Measurements from ENCODE around the gene MATN4. TPM values are rescaled to one million over a fixed set of nuclear protein-coding genes. Genes with fewer than 3 reads are reported as not detected.

The MATN4 gene
- total RNA-seq, 1 donor from 2014 or later, result 2.0 TPM

DNA sequence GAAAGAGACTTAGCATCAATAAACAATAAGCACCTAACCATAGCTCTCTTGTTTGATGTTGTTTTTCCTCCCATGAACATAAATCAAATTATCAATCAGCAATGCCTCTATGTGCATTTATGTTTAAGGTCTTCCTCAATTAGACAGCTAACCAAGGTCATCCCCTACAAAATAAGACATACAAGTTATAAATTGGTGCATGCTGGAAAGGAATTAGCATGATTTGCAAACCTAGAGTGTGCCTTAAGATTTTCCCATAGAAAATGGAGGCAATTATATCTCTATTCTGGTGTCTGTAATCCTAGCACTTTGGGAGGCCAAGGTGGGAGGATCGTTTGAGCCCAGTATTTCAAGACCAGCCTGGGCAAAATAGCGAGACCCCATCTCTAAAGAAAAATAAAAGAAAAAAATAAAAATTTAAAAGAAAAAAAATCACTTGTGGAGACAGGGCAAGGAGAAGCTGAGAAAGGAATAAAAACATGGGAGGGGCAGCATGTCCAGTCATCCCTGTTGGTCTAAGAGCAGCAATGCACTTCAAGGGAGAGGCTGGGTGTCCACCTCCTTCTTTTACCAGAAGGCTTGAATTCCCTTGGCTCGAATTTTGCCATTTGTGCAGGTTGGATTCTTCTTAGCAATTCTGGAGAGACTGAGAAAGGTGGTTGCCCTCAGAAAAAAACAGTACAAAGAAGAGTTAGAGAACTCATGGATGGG, 44.4 kb downstream of the MATN4 start:
- Mint-ChIP-seq H3K36me3 (ENCODE audit: low read depth) (no peaks in the 10 kb centered on the region), H3K4me3 (no peak overlapping the region), H3K4me1 (ENCODE audit: low read depth) (no peaks in the 10 kb centered on the region), H3K9me3 (no peaks in the 10 kb centered on the region), H3K27me3 (ENCODE audit: insufficient read depth) (peaks cover 32% of the 10 kb centered on the region), H3K27ac (no peak overlapping the region)
- DNase-seq (ENCODE audit: low spot score), result no peak
- intact Hi-C loops (cut with micrococcal nuclease), result no loop called here

- DNase-seq (ENCODE audit: low spot score), result no peak
- Mint-ChIP-seq H3K27me3 (ENCODE audit: insufficient read depth) (peaks cover 15% of the 10 kb centered on the region), H3K4me1 (ENCODE audit: low read depth) (peaks cover 10% of the 10 kb centered on the region), H3K36me3 (ENCODE audit: low read depth) (no peaks in the 10 kb centered on the region), H3K9me3 (no peaks in the 10 kb centered on the region), H3K4me3 (no peak overlapping the region), H3K27ac (no peak overlapping the region)
- intact Hi-C loops (cut with micrococcal nuclease), result no loop called here
These were observed 49.4 kb downstream of the MATN4 start for GRCh38 chr20:45258664-45259063.

DNA sequence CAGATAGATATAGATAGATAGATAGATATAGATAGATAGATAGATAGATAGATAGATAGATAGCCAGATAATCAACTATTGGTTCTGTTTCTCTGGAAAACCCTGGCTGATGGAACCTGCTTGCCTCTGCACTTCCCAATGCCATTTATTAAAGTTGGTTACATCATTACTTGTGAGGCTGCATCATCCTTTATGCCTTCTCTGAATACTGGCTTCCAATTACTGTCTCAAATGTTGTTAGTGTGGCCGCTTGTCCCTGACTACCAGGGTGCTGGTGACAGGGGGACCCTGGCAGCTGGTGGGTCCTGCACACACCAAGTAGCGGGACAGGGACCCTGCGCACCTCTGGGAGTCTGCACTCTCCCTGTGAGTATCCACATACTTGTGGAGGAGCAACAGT, 49.8 kb downstream of the MATN4 start:
- peaks cover 11% of the 10 kb centered on the region for H3K27me3 Mint-ChIP-seq (ENCODE audit: insufficient read depth)
- H3K4me3 Mint-ChIP-seq, result no peak overlapping the region
- intact Hi-C loops (cut with micrococcal nuclease), result no loop called here

GRCh38 chr20:45257711-45258110, 50.4 kb downstream of the MATN4 start:
- H3K4me1 Mint-ChIP-seq (ENCODE audit: low read depth), result peaks cover 11% of the 10 kb centered on the region
- intact Hi-C loops (cut with micrococcal nuclease), result no loop called here
- no peak for DNase-seq (ENCODE audit: low spot score)
- no peaks in the 10 kb centered on the region for H3K36me3 Mint-ChIP-seq (ENCODE audit: low read depth)
- no peaks in the 10 kb centered on the region for H3K9me3 Mint-ChIP-seq
- H3K27ac Mint-ChIP-seq, result no peak overlapping the region
- H3K27me3 Mint-ChIP-seq (ENCODE audit: insufficient read depth), result peaks cover 11% of the 10 kb centered on the region
- no peak overlapping the region for H3K4me3 Mint-ChIP-seq

More for the DNA sequence above, 49.8 kb downstream of the MATN4 start:
- DNase-seq (ENCODE audit: low spot score), result no peak
- H3K36me3 Mint-ChIP-seq (ENCODE audit: low read depth), result no peaks in the 10 kb centered on the region
- no peak overlapping the region for H3K27ac Mint-ChIP-seq
- H3K4me1 Mint-ChIP-seq (ENCODE audit: low read depth), result peaks cover 11% of the 10 kb centered on the region
- H3K9me3 Mint-ChIP-seq, result no peaks in the 10 kb centered on the region

DNA sequence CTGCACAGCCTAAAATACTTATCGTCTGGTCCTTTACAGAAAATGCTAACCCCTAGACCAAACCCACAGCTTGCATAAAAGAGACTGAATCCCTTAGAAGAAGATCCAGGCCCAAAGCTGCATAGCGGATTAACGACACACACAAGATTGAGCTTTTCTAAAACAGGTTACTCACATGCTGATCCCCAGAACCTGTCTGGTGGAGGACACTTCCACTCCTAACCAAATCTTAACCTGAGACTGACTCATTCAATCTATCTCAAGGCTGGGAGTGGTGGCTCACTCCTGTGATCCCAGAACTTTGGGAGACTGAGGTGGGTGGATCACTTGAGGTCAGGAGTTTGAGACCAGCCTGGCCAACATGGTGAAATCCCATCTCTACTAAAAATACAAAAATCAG, 50.9 kb downstream of the MATN4 start:
- Mint-ChIP-seq H3K36me3 (ENCODE audit: low read depth) (no peaks in the 10 kb centered on the region), H3K9me3 (no peaks in the 10 kb centered on the region), H3K27ac (no peak overlapping the region), H3K4me1 (ENCODE audit: low read depth) (peaks cover 11% of the 10 kb centered on the region), H3K4me3 (no peak overlapping the region), H3K27me3 (ENCODE audit: insufficient read depth) (peaks cover 10% of the 10 kb centered on the region)
- intact Hi-C loops (cut with micrococcal nuclease), result no loop called here
- DNase-seq (ENCODE audit: low spot score), result no peak

DNA sequence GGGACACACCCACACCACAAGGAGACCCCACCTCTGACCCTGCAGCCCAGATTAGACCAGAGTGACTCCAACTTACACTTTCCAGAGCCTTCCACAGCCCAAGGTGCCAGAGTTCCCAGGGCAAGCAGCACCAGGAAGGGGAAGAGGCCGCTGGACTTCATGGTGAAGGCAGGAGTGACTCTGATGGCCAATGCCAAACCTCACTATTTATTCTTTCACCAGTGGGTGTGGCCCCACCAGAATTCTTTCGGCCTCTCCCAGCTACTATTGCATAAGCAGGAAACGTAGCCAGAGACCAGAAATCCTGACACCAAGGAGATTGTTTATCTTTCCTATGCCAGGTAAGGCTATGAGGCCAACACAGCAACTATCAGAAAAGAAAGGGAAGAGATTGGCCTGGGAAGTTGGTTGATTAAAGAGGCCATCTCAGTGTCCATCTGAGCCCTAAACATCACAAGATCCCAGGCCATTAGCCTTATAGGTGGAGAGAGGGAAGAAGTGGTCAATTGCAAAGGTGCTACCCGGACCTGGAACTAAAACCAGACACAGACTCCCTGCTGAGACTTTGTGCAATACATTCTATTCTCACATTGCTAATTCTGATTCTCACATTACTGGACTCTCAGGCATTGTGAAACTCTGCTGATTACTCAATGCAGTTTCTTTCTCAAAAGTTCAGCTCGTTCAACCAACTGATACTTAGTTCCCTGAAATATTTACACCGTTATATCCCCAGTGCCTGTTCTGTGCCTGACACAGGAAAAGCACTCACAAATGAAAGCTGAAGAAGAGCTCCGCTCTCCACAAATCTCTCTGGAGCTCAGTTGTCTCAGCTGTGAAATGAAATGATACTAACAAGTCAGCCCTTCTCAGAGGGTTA, 53.5 kb downstream of the MATN4 start, which contains the start of gene SLPI:
Gene SLPI, minus strand, starts transcription at position 182 of the 880 bp plus-strand sequence. Its CDS starts 21 bp downstream, at position 161.
- DNase-seq (ENCODE audit: low spot score), result no peak
- Mint-ChIP-seq H3K4me3 (no peak within 1 kb of the TSS), H3K27me3 (ENCODE audit: insufficient read depth) (peaks cover 10% of the 10 kb centered on the region), H3K4me1 (ENCODE audit: low read depth) (peaks cover 11% of the 10 kb centered on the region), H3K36me3 (ENCODE audit: low read depth) (no peaks in the 10 kb centered on the region), H3K9me3 (no peaks in the 10 kb centered on the region), H3K27ac (no peak within 1 kb of the TSS)
- intact Hi-C loops (cut with micrococcal nuclease), result no loop called here

GRCh38 chr20:45253261-45253660, 54.8 kb downstream of the MATN4 start:
- intact Hi-C loops (cut with micrococcal nuclease), result no loop called here
- Mint-ChIP-seq H3K4me3 (no peak overlapping the region), H3K4me1 (ENCODE audit: low read depth) (peaks cover 11% of the 10 kb centered on the region), H3K9me3 (no peaks in the 10 kb centered on the region), H3K27ac (no peak overlapping the region), H3K36me3 (ENCODE audit: low read depth) (no peaks in the 10 kb centered on the region), H3K27me3 (ENCODE audit: insufficient read depth) (peaks cover 18% of the 10 kb centered on the region)
- no peak for DNase-seq (ENCODE audit: low spot score)

- DNase-seq (ENCODE audit: low spot score), result no peak
- intact Hi-C loops (cut with micrococcal nuclease), result no loop called here
- no peaks in the 10 kb centered on the region for H3K9me3 Mint-ChIP-seq
- peaks cover 21% of the 10 kb centered on the region for H3K27me3 Mint-ChIP-seq (ENCODE audit: insufficient read depth)
- no peak overlapping the region for H3K27ac Mint-ChIP-seq
- no peak overlapping the region for H3K4me3 Mint-ChIP-seq
- H3K4me1 Mint-ChIP-seq (ENCODE audit: low read depth), result peaks cover 11% of the 10 kb centered on the region
- H3K36me3 Mint-ChIP-seq (ENCODE audit: low read depth), result no peaks in the 10 kb centered on the region
These were observed 56.1 kb downstream of the MATN4 start for GRCh38 chr20:45251884-45252560.

DNA sequence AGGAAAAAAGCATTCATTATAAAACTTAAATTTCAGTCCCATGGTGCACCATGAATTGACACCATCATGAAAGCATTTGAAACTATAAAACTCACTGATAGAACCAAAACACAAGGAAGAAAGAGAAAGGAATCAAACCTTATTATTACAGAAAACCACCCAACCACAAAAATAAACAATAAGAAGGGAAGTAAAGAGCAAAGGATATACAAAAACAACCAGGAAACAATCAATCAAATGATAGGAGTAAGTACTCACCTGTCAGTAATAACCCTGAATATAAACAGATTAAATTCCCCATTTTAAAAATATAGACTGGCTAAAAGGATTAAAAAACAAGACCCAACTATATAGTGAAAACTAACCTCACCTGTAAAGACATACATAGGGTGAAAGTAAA, 59.5 kb downstream of the MATN4 start:
- Mint-ChIP-seq H3K9me3 (no peaks in the 10 kb centered on the region), H3K4me3 (no peak overlapping the region), H3K36me3 (ENCODE audit: low read depth) (no peaks in the 10 kb centered on the region), H3K27me3 (ENCODE audit: insufficient read depth) (peaks cover 31% of the 10 kb centered on the region), H3K27ac (no peak overlapping the region), H3K4me1 (ENCODE audit: low read depth) (peaks cover under 1% of the 10 kb centered on the region)
- intact Hi-C loops (cut with micrococcal nuclease), result no loop called here
- DNase-seq (ENCODE audit: low spot score), result no peak

GRCh38 chr20:45247865-45248264, 60.2 kb downstream of the MATN4 start:
- DNase-seq (ENCODE audit: low spot score), result no peak
- no peaks in the 10 kb centered on the region for H3K36me3 Mint-ChIP-seq (ENCODE audit: low read depth)
- peaks cover 38% of the 10 kb centered on the region for H3K27me3 Mint-ChIP-seq (ENCODE audit: insufficient read depth)
- no peak overlapping the region for H3K27ac Mint-ChIP-seq
- intact Hi-C loops (cut with micrococcal nuclease), result no loop called here
- H3K9me3 Mint-ChIP-seq, result no peaks in the 10 kb centered on the region
- no peaks in the 10 kb centered on the region for H3K4me1 Mint-ChIP-seq (ENCODE audit: low read depth)
- H3K4me3 Mint-ChIP-seq, result no peak overlapping the region

GRCh38 chr20:45246109-45246508, 62.0 kb downstream of the MATN4 start:
- DNase-seq (ENCODE audit: low spot score), result no peak
- H3K27ac Mint-ChIP-seq, result no peak overlapping the region
- H3K27me3 Mint-ChIP-seq (ENCODE audit: insufficient read depth), result peaks cover 50% of the 10 kb centered on the region
- intact Hi-C loops (cut with micrococcal nuclease), result no loop called here
- no peaks in the 10 kb centered on the region for H3K9me3 Mint-ChIP-seq
- H3K36me3 Mint-ChIP-seq (ENCODE audit: low read depth), result no peaks in the 10 kb centered on the region
- H3K4me3 Mint-ChIP-seq, result no peak overlapping the region
- no peaks in the 10 kb centered on the region for H3K4me1 Mint-ChIP-seq (ENCODE audit: low read depth)
